PC-3 (cell line): ENCODE measurements around the gene ABHD1.

Experiments used
- EZH2 ChIP-seq: fragments of 300-600 bp; sonication (generic); IDR thresholded peaks from one replicate; pipeline ENCODE4 v1.6.1; 2017; ENCODE audit warnings: antibody characterized with exemption, mild to moderate bottlenecking, low read length; ENCODE audit not compliant: unreplicated experiment
- TF ChIP-seq, protein P1 (sequence below): fragments of 300-600 bp; sonication (generic); conservative IDR thresholded peaks from 2 replicates; pipeline ENCODE4 v1.5.1; 2017; ENCODE audit warnings: antibody characterized with exemption, low read depth, mild to moderate bottlenecking, low read length

GRCh38 chr2:27138111-27138510, 14.5 kb downstream of the ABHD1 start:
- TF ChIP-seq, protein P1, sequence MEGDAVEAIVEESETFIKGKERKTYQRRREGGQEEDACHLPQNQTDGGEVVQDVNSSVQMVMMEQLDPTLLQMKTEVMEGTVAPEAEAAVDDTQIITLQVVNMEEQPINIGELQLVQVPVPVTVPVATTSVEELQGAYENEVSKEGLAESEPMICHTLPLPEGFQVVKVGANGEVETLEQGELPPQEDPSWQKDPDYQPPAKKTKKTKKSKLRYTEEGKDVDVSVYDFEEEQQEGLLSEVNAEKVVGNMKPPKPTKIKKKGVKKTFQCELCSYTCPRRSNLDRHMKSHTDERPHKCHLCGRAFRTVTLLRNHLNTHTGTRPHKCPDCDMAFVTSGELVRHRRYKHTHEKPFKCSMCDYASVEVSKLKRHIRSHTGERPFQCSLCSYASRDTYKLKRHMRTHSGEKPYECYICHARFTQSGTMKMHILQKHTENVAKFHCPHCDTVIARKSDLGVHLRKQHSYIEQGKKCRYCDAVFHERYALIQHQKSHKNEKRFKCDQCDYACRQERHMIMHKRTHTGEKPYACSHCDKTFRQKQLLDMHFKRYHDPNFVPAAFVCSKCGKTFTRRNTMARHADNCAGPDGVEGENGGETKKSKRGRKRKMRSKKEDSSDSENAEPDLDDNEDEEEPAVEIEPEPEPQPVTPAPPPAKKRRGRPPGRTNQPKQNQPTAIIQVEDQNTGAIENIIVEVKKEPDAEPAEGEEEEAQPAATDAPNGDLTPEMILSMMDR: no peak
- no peak for TF ChIP-seq EZH2
